H1 (cell line): Measurements from ENCODE around the gene TSC22D4. TPM values are rescaled to one million over a fixed set of nuclear protein-coding genes. Genes with fewer than 3 reads are reported as not detected.

Experiments
- CTCF ChIA-PET: fragments of 300-600 bp; sonication (Branson Sonifier 250); formaldehyde crosslinking; loops from one replicate; lab custom pipeline; 2021; ENCODE audit not compliant: partially characterized antibody; lab: Charles Lee
- POLR2A ChIA-PET: fragments of 300-600 bp; sonication (Branson Sonifier 250); formaldehyde crosslinking; loops from one replicate; lab custom pipeline; 2021; ENCODE audit warnings: inconsistent platforms; ENCODE audit not compliant: partially characterized antibody; lab: Charles Lee
- DNase-seq, 2 experiments: peaks; one replicate each; pipeline versions ENCODE4 v3.0.0 to v3.0.0-alpha.2; 2010 to 2022; ENCODE audit warnings: low spot score in 2 of 2, low read depth in 1 of 2, mixed read lengths in 1 of 2
- FAIRE-seq: peaks from 2 replicates; lab custom pipeline; 2011; peaks lifted over from hg19 to GRCh38; lab: Jason Lieb, UNC
- H2AFZ ChIP-seq: 2 replicates; pipeline ENCODE4 v1.8.1; 2012; ENCODE audit warnings: low read length, inconsistent platforms
- H2AK5ac ChIP-seq: 2 replicates; pipeline ENCODE4 v1.6.1; 2013; ENCODE audit warnings: low read depth, low read length
- H2BK120ac ChIP-seq: replicated peaks from 2 replicates; pipeline ENCODE3; 2013; ENCODE audit warnings: low read depth, low read length, inconsistent platforms
- H2BK12ac ChIP-seq: 2 replicates; pipeline ENCODE4 v1.6.1; 2013; ENCODE audit warnings: low read depth, low read length
- H2BK15ac ChIP-seq: 2 replicates; pipeline ENCODE4 v1.6.1; 2013; ENCODE audit warnings: low read length
- H2BK20ac ChIP-seq: 2 replicates; pipeline ENCODE4 v1.6.1; 2013; ENCODE audit warnings: low read length
- H2BK5ac ChIP-seq: 2 replicates; pipeline ENCODE4 v1.6.1; 2013; ENCODE audit warnings: low read depth, low read length
- H3K14ac ChIP-seq: 2 replicates; pipeline ENCODE4 v1.6.1; 2013; ENCODE audit warnings: inconsistent platforms; ENCODE audit not compliant: insufficient read length
- H3K18ac ChIP-seq: 2 replicates; pipeline ENCODE4 v1.6.1; 2013; ENCODE audit warnings: low read length; ENCODE audit errors: extremely low read depth
- H3K23ac ChIP-seq: 2 replicates; pipeline ENCODE4 v1.6.1; 2013; ENCODE audit warnings: inconsistent platforms; ENCODE audit not compliant: insufficient read length
- H3K23me2 ChIP-seq: 2 replicates; pipeline ENCODE4 v1.6.1; 2013; ENCODE audit warnings: low read depth, low read length
- H3K27ac ChIP-seq: 2 replicates; pipeline ENCODE4 v1.6.1; 2011; ENCODE audit warnings: low read depth, low read length, inconsistent platforms
- H3K27me3 ChIP-seq, 4 experiments: replicated peaks in 1 of 4; 1 replicate in 1 of 4; 2 replicates in 3 of 4; pipeline versions ENCODE4 v1.6.1 to v1.8.1; 2011 to 2013; ENCODE audit warnings: low read length in 3 of 4, mild to moderate bottlenecking in 3 of 4, inconsistent platforms in 2 of 4, mixed read lengths in 2 of 4, moderate library complexity in 1 of 4; ENCODE audit not compliant: control insufficient read depth in 3 of 4, insufficient read depth in 3 of 4; ENCODE audit errors: extremely low read depth in 1 of 4
- H3K36me3 ChIP-seq, 4 experiments: 2 replicates each; pipeline versions ENCODE4 v1.6.1 to v1.8.1; 2011 to 2013; ENCODE audit warnings: mild to moderate bottlenecking in 4 of 4, low read length in 3 of 4, moderate library complexity in 2 of 4, control low read depth in 1 of 4, inconsistent platforms in 1 of 4; ENCODE audit not compliant: insufficient read depth in 4 of 4, control insufficient read depth in 2 of 4
- H3K4ac ChIP-seq: replicated peaks from 2 replicates; pipeline ENCODE3; 2013; ENCODE audit warnings: low read length, low read depth, mixed read lengths, inconsistent platforms; ENCODE audit not compliant: insufficient read length
- H3K4me1 ChIP-seq, 4 experiments: replicated peaks in 1 of 4; 1 replicate in 1 of 4; 2 replicates in 3 of 4; pipeline versions ENCODE4 v1.6.1 to v1.8.1; 2011 to 2013; ENCODE audit warnings: low read length in 3 of 4, inconsistent platforms in 2 of 4, mixed read lengths in 1 of 4; ENCODE audit not compliant: insufficient read depth in 4 of 4, control insufficient read depth in 3 of 4
- H3K4me2 ChIP-seq, 2 experiments: 2 replicates each; pipeline versions ENCODE4 v1.6.1 to v1.8.1; 2011 to 2013; ENCODE audit warnings: low read depth in 2 of 2, low read length in 2 of 2, control low read depth in 1 of 2, inconsistent platforms in 1 of 2, mild to moderate bottlenecking in 1 of 2; ENCODE audit not compliant: insufficient read depth in 1 of 2
- H3K4me3 ChIP-seq, 4 experiments: fragments of 200-600, 300-600 bp in 1 of 4; sonication (generic), shearing (Covaris generic), sonication (Bioruptor Twin) in 1 of 4; 2 replicates each; pipeline versions ENCODE4 v1.5.1 to v1.8.1; 2011 to 2016; ENCODE audit warnings: low read length in 4 of 4, low read depth in 3 of 4, control low read depth in 2 of 4, inconsistent platforms in 2 of 4, mild to moderate bottlenecking in 2 of 4, mixed read lengths in 1 of 4, moderate library complexity in 1 of 4; ENCODE audit not compliant: insufficient read depth in 2 of 4; ENCODE audit errors: extremely low read depth in 1 of 4
- H3K56ac ChIP-seq: replicated peaks from 2 replicates; pipeline ENCODE3; 2013; ENCODE audit warnings: low read depth, mild to moderate bottlenecking, mixed read lengths, low read length, inconsistent platforms; ENCODE audit not compliant: insufficient read length
- H3K79me1 ChIP-seq: 2 replicates; pipeline ENCODE4 v1.6.1; 2013; ENCODE audit warnings: low read depth, low read length, control low read depth
- H3K79me2 ChIP-seq, 2 experiments: 2 replicates each; pipeline versions ENCODE4 v1.6.1 to v1.8.1; 2012 to 2013; ENCODE audit warnings: low read length in 2 of 2, mild to moderate bottlenecking in 2 of 2, inconsistent platforms in 1 of 2; ENCODE audit not compliant: insufficient read depth in 2 of 2, control insufficient read depth in 1 of 2
- H3K9ac ChIP-seq, 4 experiments: replicated peaks in 1 of 4; 1 replicate in 1 of 4; 2 replicates in 3 of 4; pipeline versions ENCODE4 v1.6.1 to v1.8.1; 2011 to 2013; ENCODE audit warnings: low read depth in 3 of 4, low read length in 3 of 4, control low read depth in 2 of 4, mild to moderate bottlenecking in 2 of 4, moderate library complexity in 2 of 4, inconsistent platforms in 1 of 4; ENCODE audit errors: extremely low read depth in 1 of 4
- H3K9me3 ChIP-seq, 2 experiments: 2 replicates each; pipeline versions ENCODE4 v1.6.1 to v1.8.1; 2012 to 2013; ENCODE audit warnings: mild to moderate bottlenecking in 2 of 2, moderate library complexity in 2 of 2, control low read depth in 1 of 2, inconsistent platforms in 1 of 2, low read depth in 1 of 2, low read length in 1 of 2, mixed read lengths in 1 of 2; ENCODE audit not compliant: insufficient read depth in 2 of 2
- H4K20me1 ChIP-seq, 2 experiments: replicated peaks in 1 of 2; 2 replicates each; pipeline versions ENCODE3 to v1.8.1; 2011 to 2013; ENCODE audit warnings: inconsistent platforms in 2 of 2, low read length in 2 of 2, mild to moderate bottlenecking in 1 of 2; ENCODE audit not compliant: insufficient read depth in 2 of 2, control insufficient read depth in 1 of 2
- H4K5ac ChIP-seq: 2 replicates; pipeline ENCODE4 v1.6.1; 2013; ENCODE audit warnings: low read length, low read depth, mixed read lengths, inconsistent platforms; ENCODE audit not compliant: insufficient read length
- H4K8ac ChIP-seq: 2 replicates; pipeline ENCODE4 v1.8.0; 2013; ENCODE audit warnings: mild to moderate bottlenecking, moderate library complexity, low read length, inconsistent platforms; ENCODE audit not compliant: insufficient read depth; ENCODE audit errors: extremely low read depth
- H4K91ac ChIP-seq: replicated peaks from 2 replicates; pipeline ENCODE3; 2013; ENCODE audit warnings: low read length, mixed read lengths, inconsistent platforms; ENCODE audit not compliant: insufficient read length
- CTBP2 ChIP-seq: IDR thresholded peaks from 2 replicates; pipeline ENCODE4 v1.7.0; 2011; ENCODE audit warnings: borderline replicate concordance, mild to moderate bottlenecking, moderate library complexity, mixed read lengths, low read length; ENCODE audit not compliant: insufficient read depth, insufficient read length
- EGR1 ChIP-seq: IDR thresholded peaks from 2 replicates; pipeline ENCODE4 v1.6.1; 2011; ENCODE audit warnings: low read depth, low read length, borderline replicate concordance
- EZH2 ChIP-seq: fragments of 200-600 bp; sonication (generic); IDR thresholded peaks from 2 replicates; pipeline ENCODE4 v1.7.1; 2012; ENCODE audit warnings: low read depth, mild to moderate bottlenecking, moderate library complexity, low read length, inconsistent platforms; ENCODE audit not compliant: severe bottlenecking
- KDM4A ChIP-seq: IDR thresholded peaks from one replicate; pipeline ENCODE4 v1.7.1; 2012; ENCODE audit warnings: low read depth, mild to moderate bottlenecking, moderate library complexity, low read length, inconsistent platforms; ENCODE audit not compliant: severe bottlenecking
- MAFK ChIP-seq: IDR thresholded peaks from 2 replicates; pipeline ENCODE4 v1.6.1; 2012; ENCODE audit warnings: low read depth, mild to moderate bottlenecking, improper control_type of control experiment, low read length
- PHF8 ChIP-seq: fragments of 200-600 bp; sonication (generic); conservative IDR thresholded peaks from 2 replicates; pipeline ENCODE4 v1.7.1; 2012; ENCODE audit warnings: low read depth, mild to moderate bottlenecking, inconsistent platforms, low read length, moderate library complexity
- SIX5 ChIP-seq: IDR thresholded peaks from 2 replicates; pipeline ENCODE4 v1.6.1; 2011; ENCODE audit warnings: mild to moderate bottlenecking, low read depth, low read length
- YY1 ChIP-seq: IDR thresholded peaks from 2 replicates; pipeline ENCODE4 v1.6.1; 2011; ENCODE audit warnings: low read depth, mild to moderate bottlenecking, low read length
- WGBS, 2 experiments: shearing (Covaris generic) in 1 of 2; methylation state at CpG; one replicate each; pipeline versions ENCODE4 v1.1.6 to v1.1.7; 2013 to 2015; ENCODE audit warnings: low lambda C conversion rate in 2 of 2, mixed read lengths in 2 of 2, inconsistent platforms in 1 of 2, low coverage in 1 of 2, missing lambda C conversion rate in 1 of 2; ENCODE audit not compliant: insufficient replicate concordance in 2 of 2, insufficient coverage in 1 of 2, insufficient read length in 1 of 2; ENCODE audit errors: extremely low coverage in 1 of 2, missing lambda C conversion rate in 1 of 2; 5-methylcytosine and 5-hydroxymethylcytosine counted together
- polyA plus RNA-seq, 7 experiments: library from polyadenylated mRNA; depleted of rRNA in 3 of 7; stranded (reverse) in 5 of 7; unstranded in 2 of 7; fragments of >200 nt in 5 of 7; fragments of 200-250 nt in 2 of 7; gene quantifications; 1 replicate in 5 of 7; 2 replicates in 1 of 7; 4 replicates in 1 of 7; pipeline versions ENCODE4 v1.2.1 to v1.2.3, GENCODE V29; 2011 to 2013; ENCODE audit warnings: missing spikeins in 2 of 7, mixed read lengths in 2 of 7
- total RNA-seq: library from RNA; stranded (reverse); fragmentation: NEBNext Ultra II Directional; extraction: Animal tissue kit (Norgen Biotek cat#: 25700); gene quantifications from 2 replicates; pipeline ENCODE4 v1.2.1, GENCODE V29; 2021
- TF ChIP-seq, protein P1 (sequence below), 3 experiments: IDR thresholded peaks; 1 replicate in 2 of 3; 2 replicates in 1 of 3; pipeline versions ENCODE4 v1.5.1 to v1.6.1; 2011; ENCODE audit warnings: low read length in 3 of 3, mild to moderate bottlenecking in 3 of 3, inconsistent platforms in 2 of 3, low read depth in 1 of 3, moderate library complexity in 1 of 3; ENCODE audit not compliant: insufficient read depth in 1 of 3; ENCODE audit errors: control extremely low read depth in 1 of 3

Gene TSC22D4
- total and polyA plus RNA-seq, 2 of the 8 experiments (the other 6 are each of a cell fraction or from before 2014, with no cell fraction given) = 13.2 to 20.3 TPM

DNA sequence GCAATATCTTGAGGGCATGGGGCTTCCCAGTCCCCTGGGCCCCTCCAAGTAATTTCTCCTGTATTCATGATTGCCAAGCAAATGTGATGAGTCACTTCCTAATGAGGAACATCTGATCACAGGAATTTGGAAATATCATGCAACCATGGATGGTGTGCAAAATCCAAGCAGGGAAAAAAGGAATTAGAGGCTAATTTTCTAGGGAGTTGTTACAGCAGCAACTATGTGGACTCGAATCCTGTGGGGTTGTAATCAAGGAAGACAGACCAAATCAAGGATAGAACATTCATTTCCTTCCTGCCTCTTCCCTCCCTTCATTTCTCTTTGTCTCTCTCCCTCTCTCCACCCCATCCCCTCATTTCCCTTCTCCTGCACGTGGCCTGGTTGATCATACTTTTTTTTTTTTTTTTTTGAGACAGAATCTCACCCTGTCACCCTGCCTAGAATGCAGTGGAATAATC lies 36.1 kb upstream of the TSC22D4 start:
- no peaks in the 10 kb centered on the region; the same call in 1 of the 2 replicates for H3K23me2 ChIP-seq
- no peaks in the 10 kb centered on the region for H3K4me1 ChIP-seq
- no peak overlapping the region for H3K23ac ChIP-seq
- WGBS, 2 experiments = 100% methylated on average over 1 of the region's 2 CpGs; no CpG with 5 or more reads in 1 of the 2 experiments
- H2BK12ac ChIP-seq = no peak overlapping the region
- H3K4me3 ChIP-seq = no peak overlapping the region
- TF ChIP-seq PHF8 (no peak), SIX5 (no peak), EZH2 (no peak), MAFK (no peak), EGR1 (no peak), YY1 (no peak), CTBP2 (no peak), KDM4A (no peak)
- TF ChIP-seq, protein P1, sequence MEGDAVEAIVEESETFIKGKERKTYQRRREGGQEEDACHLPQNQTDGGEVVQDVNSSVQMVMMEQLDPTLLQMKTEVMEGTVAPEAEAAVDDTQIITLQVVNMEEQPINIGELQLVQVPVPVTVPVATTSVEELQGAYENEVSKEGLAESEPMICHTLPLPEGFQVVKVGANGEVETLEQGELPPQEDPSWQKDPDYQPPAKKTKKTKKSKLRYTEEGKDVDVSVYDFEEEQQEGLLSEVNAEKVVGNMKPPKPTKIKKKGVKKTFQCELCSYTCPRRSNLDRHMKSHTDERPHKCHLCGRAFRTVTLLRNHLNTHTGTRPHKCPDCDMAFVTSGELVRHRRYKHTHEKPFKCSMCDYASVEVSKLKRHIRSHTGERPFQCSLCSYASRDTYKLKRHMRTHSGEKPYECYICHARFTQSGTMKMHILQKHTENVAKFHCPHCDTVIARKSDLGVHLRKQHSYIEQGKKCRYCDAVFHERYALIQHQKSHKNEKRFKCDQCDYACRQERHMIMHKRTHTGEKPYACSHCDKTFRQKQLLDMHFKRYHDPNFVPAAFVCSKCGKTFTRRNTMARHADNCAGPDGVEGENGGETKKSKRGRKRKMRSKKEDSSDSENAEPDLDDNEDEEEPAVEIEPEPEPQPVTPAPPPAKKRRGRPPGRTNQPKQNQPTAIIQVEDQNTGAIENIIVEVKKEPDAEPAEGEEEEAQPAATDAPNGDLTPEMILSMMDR (IDR thresholded peaks at IDR 0.05; ENCODE audit: control extremely low read depth in 1 of 3, insufficient read depth in 1 of 3, low read depth in 1 of 3, low read length in 3 of 3) = no peak
- H3K36me3 ChIP-seq = no peaks in the 10 kb centered on the region
- peak overlapping the region; percentile 74 for H2AFZ ChIP-seq
- H3K79me2 ChIP-seq = no peaks in the 10 kb centered on the region
- no peak overlapping the region for H2BK5ac ChIP-seq
- H2BK15ac ChIP-seq = 0 out of 2 replicates have a peak overlapping the region, but pooled peaks have one; percentile 47
- no peak overlapping the region for H4K91ac ChIP-seq
- FAIRE-seq (no peak), DNase-seq (no peak)
- H4K5ac ChIP-seq = peak overlapping the region; percentile 21
- H2BK120ac ChIP-seq = no peak overlapping the region
- H3K4me2 ChIP-seq = no peak overlapping the region
- no peak overlapping the region for H3K56ac ChIP-seq
- no peak overlapping the region for H2AK5ac ChIP-seq
- H3K79me1 ChIP-seq = no peaks in the 10 kb centered on the region
- no peaks in the 10 kb centered on the region for H3K27me3 ChIP-seq
- ChIA-PET POLR2A (interaction anchor here (1.4 kb wide), 1 partner anchor 18 kb away, joined by 3 read pairs; no protein-coding TSS in a partner anchor), CTCF (interaction anchor here (1.0 to 1.5 kb wide), 4 partner anchors 18 to 46 kb away, joined by 3 to 6 read pairs (median 4); partner anchors contain the start of gene NYAP1)
- no peak overlapping the region for H3K14ac ChIP-seq
- 0 out of 2 replicates have a peak overlapping the region, but pooled peaks have one; percentile 25 for H2BK20ac ChIP-seq
- H4K20me1 ChIP-seq = no peaks in the 10 kb centered on the region
- no peak overlapping the region for H3K27ac ChIP-seq
- H3K4ac ChIP-seq = no peak overlapping the region
- H4K8ac ChIP-seq = no peak overlapping the region
- H3K9ac ChIP-seq = no peak overlapping the region
- H3K9me3 ChIP-seq = no peaks in the 10 kb centered on the region
- no peak overlapping the region for H3K18ac ChIP-seq
